Testis (tissue), 2 donors: ENCODE results near the gene LPAR3.

Experiments used
- POLR2A ChIP-seq: fragments of 450-650 bp; IDR thresholded peaks from one replicate; pipeline ENCODE4 v1.6.1; 2017; ENCODE audit warnings: antibody characterized with exemption, mild to moderate bottlenecking, moderate library complexity
- TF ChIP-seq, protein P1 (sequence below), 3 experiments: fragments of 450-650 bp in 2 of 3; fragments of 200-600 bp in 1 of 3; sonication (generic) in 1 of 3; IDR thresholded peaks; one replicate each; pipeline ENCODE4 v1.5.1; 2016 to 2019; ENCODE audit warnings: antibody characterized with exemption in 3 of 3, mild to moderate bottlenecking in 2 of 3, moderate library complexity in 1 of 3

DNA sequence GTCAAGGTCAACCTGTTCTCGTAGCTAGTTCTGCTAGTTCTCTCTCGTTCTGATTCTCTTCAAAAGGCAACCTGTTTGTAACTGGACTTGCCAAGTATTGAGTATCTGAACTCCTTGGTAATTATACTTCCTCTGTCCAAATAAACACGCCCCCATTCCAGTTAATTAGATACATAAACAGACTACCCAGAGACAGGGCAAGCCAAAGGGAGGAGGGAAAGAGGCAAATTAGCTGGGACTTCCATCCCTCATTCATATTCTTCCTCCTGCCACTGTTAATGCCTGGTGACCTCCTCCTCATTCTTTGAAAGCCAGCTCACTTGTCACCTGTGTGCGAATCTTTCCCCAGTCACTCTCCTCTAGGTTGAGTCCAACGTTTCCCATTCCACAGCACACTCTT is 62.9 kb downstream of the LPAR3 start:
- TF ChIP-seq, protein P1, sequence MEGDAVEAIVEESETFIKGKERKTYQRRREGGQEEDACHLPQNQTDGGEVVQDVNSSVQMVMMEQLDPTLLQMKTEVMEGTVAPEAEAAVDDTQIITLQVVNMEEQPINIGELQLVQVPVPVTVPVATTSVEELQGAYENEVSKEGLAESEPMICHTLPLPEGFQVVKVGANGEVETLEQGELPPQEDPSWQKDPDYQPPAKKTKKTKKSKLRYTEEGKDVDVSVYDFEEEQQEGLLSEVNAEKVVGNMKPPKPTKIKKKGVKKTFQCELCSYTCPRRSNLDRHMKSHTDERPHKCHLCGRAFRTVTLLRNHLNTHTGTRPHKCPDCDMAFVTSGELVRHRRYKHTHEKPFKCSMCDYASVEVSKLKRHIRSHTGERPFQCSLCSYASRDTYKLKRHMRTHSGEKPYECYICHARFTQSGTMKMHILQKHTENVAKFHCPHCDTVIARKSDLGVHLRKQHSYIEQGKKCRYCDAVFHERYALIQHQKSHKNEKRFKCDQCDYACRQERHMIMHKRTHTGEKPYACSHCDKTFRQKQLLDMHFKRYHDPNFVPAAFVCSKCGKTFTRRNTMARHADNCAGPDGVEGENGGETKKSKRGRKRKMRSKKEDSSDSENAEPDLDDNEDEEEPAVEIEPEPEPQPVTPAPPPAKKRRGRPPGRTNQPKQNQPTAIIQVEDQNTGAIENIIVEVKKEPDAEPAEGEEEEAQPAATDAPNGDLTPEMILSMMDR (IDR thresholded peaks at IDR 0.05) = no peak
- TF ChIP-seq POLR2A = no peak
